PC-3 (cell line): Measurements from ENCODE around the gene DYNC1LI1.

Source experiments
- CTCF ChIP-seq: fragments of 300-600 bp; sonication (generic); conservative IDR thresholded peaks from 2 replicates; pipeline ENCODE4 v1.5.1; 2017; ENCODE audit warnings: antibody characterized with exemption, low read depth, mild to moderate bottlenecking, low read length
- EZH2 ChIP-seq: fragments of 300-600 bp; sonication (generic); IDR thresholded peaks from one replicate; pipeline ENCODE4 v1.6.1; 2017; ENCODE audit warnings: antibody characterized with exemption, mild to moderate bottlenecking, low read length; ENCODE audit not compliant: unreplicated experiment
- EZH2phosphoT487 ChIP-seq: fragments of 300-600 bp; sonication (generic); IDR thresholded peaks from 2 replicates; pipeline ENCODE4 v1.6.1; 2018; ENCODE audit warnings: mild to moderate bottlenecking, antibody characterized with exemption, low read length, borderline replicate concordance

- TF ChIP-seq CTCF, result no peak
- no peak for TF ChIP-seq EZH2
- no peak for TF ChIP-seq EZH2phosphoT487
Observed at GRCh38 chr3:32575451-32576113, 4.9 kb upstream of the DYNC1LI1 start.
